H1 (cell line): ENCODE measurements around the gene KMT2E. TPM values are rescaled to one million over a fixed set of nuclear protein-coding genes. Genes with fewer than 3 reads are reported as not detected.

Experiments used
- CTCF ChIA-PET: fragments of 300-600 bp; sonication (Branson Sonifier 250); formaldehyde crosslinking; loops from one replicate; lab custom pipeline; 2021; ENCODE audit not compliant: partially characterized antibody; lab: Charles Lee
- POLR2A ChIA-PET: fragments of 300-600 bp; sonication (Branson Sonifier 250); formaldehyde crosslinking; loops from one replicate; lab custom pipeline; 2021; ENCODE audit warnings: inconsistent platforms; ENCODE audit not compliant: partially characterized antibody; lab: Charles Lee
- DNase-seq, 2 experiments: peaks; one replicate each; pipeline versions ENCODE4 v3.0.0 to v3.0.0-alpha.2; 2010 to 2022; ENCODE audit warnings: low spot score in 2 of 2, low read depth in 1 of 2, mixed read lengths in 1 of 2
- FAIRE-seq: peaks from 2 replicates; lab custom pipeline; 2011; peaks lifted over from hg19 to GRCh38; lab: Jason Lieb, UNC
- H2AFZ ChIP-seq: 2 replicates; pipeline ENCODE4 v1.8.1; 2012; ENCODE audit warnings: low read length, inconsistent platforms
- H2AK5ac ChIP-seq: 2 replicates; pipeline ENCODE4 v1.6.1; 2013; ENCODE audit warnings: low read depth, low read length
- H2BK120ac ChIP-seq: replicated peaks from 2 replicates; pipeline ENCODE3; 2013; ENCODE audit warnings: low read depth, low read length, inconsistent platforms
- H2BK12ac ChIP-seq: 2 replicates; pipeline ENCODE4 v1.6.1; 2013; ENCODE audit warnings: low read depth, low read length
- H2BK15ac ChIP-seq: 2 replicates; pipeline ENCODE4 v1.6.1; 2013; ENCODE audit warnings: low read length
- H2BK20ac ChIP-seq: 2 replicates; pipeline ENCODE4 v1.6.1; 2013; ENCODE audit warnings: low read length
- H2BK5ac ChIP-seq: 2 replicates; pipeline ENCODE4 v1.6.1; 2013; ENCODE audit warnings: low read depth, low read length
- H3K14ac ChIP-seq: 2 replicates; pipeline ENCODE4 v1.6.1; 2013; ENCODE audit warnings: inconsistent platforms; ENCODE audit not compliant: insufficient read length
- H3K18ac ChIP-seq: 2 replicates; pipeline ENCODE4 v1.6.1; 2013; ENCODE audit warnings: low read length; ENCODE audit errors: extremely low read depth
- H3K23ac ChIP-seq: 2 replicates; pipeline ENCODE4 v1.6.1; 2013; ENCODE audit warnings: inconsistent platforms; ENCODE audit not compliant: insufficient read length
- H3K23me2 ChIP-seq: 2 replicates; pipeline ENCODE4 v1.6.1; 2013; ENCODE audit warnings: low read depth, low read length
- H3K27ac ChIP-seq: 2 replicates; pipeline ENCODE4 v1.6.1; 2011; ENCODE audit warnings: low read depth, low read length, inconsistent platforms
- H3K27me3 ChIP-seq, 4 experiments: replicated peaks in 1 of 4; 1 replicate in 1 of 4; 2 replicates in 3 of 4; pipeline versions ENCODE4 v1.6.1 to v1.8.1; 2011 to 2013; ENCODE audit warnings: low read length in 3 of 4, mild to moderate bottlenecking in 3 of 4, inconsistent platforms in 2 of 4, mixed read lengths in 2 of 4, moderate library complexity in 1 of 4; ENCODE audit not compliant: control insufficient read depth in 3 of 4, insufficient read depth in 3 of 4; ENCODE audit errors: extremely low read depth in 1 of 4
- H3K36me3 ChIP-seq, 4 experiments: 2 replicates each; pipeline versions ENCODE4 v1.6.1 to v1.8.1; 2011 to 2013; ENCODE audit warnings: mild to moderate bottlenecking in 4 of 4, low read length in 3 of 4, moderate library complexity in 2 of 4, control low read depth in 1 of 4, inconsistent platforms in 1 of 4; ENCODE audit not compliant: insufficient read depth in 4 of 4, control insufficient read depth in 2 of 4
- H3K4ac ChIP-seq: replicated peaks from 2 replicates; pipeline ENCODE3; 2013; ENCODE audit warnings: low read length, low read depth, mixed read lengths, inconsistent platforms; ENCODE audit not compliant: insufficient read length
- H3K4me1 ChIP-seq, 4 experiments: replicated peaks in 1 of 4; 1 replicate in 1 of 4; 2 replicates in 3 of 4; pipeline versions ENCODE4 v1.6.1 to v1.8.1; 2011 to 2013; ENCODE audit warnings: low read length in 3 of 4, inconsistent platforms in 2 of 4, mixed read lengths in 1 of 4; ENCODE audit not compliant: insufficient read depth in 4 of 4, control insufficient read depth in 3 of 4
- H3K4me2 ChIP-seq, 2 experiments: 2 replicates each; pipeline versions ENCODE4 v1.6.1 to v1.8.1; 2011 to 2013; ENCODE audit warnings: low read depth in 2 of 2, low read length in 2 of 2, control low read depth in 1 of 2, inconsistent platforms in 1 of 2, mild to moderate bottlenecking in 1 of 2; ENCODE audit not compliant: insufficient read depth in 1 of 2
- H3K4me3 ChIP-seq, 4 experiments: fragments of 200-600, 300-600 bp in 1 of 4; sonication (generic), shearing (Covaris generic), sonication (Bioruptor Twin) in 1 of 4; 2 replicates each; pipeline versions ENCODE4 v1.5.1 to v1.8.1; 2011 to 2016; ENCODE audit warnings: low read length in 4 of 4, low read depth in 3 of 4, control low read depth in 2 of 4, inconsistent platforms in 2 of 4, mild to moderate bottlenecking in 2 of 4, mixed read lengths in 1 of 4, moderate library complexity in 1 of 4; ENCODE audit not compliant: insufficient read depth in 2 of 4; ENCODE audit errors: extremely low read depth in 1 of 4
- H3K56ac ChIP-seq: replicated peaks from 2 replicates; pipeline ENCODE3; 2013; ENCODE audit warnings: low read depth, mild to moderate bottlenecking, mixed read lengths, low read length, inconsistent platforms; ENCODE audit not compliant: insufficient read length
- H3K79me1 ChIP-seq: 2 replicates; pipeline ENCODE4 v1.6.1; 2013; ENCODE audit warnings: low read depth, low read length, control low read depth
- H3K79me2 ChIP-seq, 2 experiments: 2 replicates each; pipeline versions ENCODE4 v1.6.1 to v1.8.1; 2012 to 2013; ENCODE audit warnings: low read length in 2 of 2, mild to moderate bottlenecking in 2 of 2, inconsistent platforms in 1 of 2; ENCODE audit not compliant: insufficient read depth in 2 of 2, control insufficient read depth in 1 of 2
- H3K9ac ChIP-seq, 4 experiments: replicated peaks in 1 of 4; 1 replicate in 1 of 4; 2 replicates in 3 of 4; pipeline versions ENCODE4 v1.6.1 to v1.8.1; 2011 to 2013; ENCODE audit warnings: low read depth in 3 of 4, low read length in 3 of 4, control low read depth in 2 of 4, mild to moderate bottlenecking in 2 of 4, moderate library complexity in 2 of 4, inconsistent platforms in 1 of 4; ENCODE audit errors: extremely low read depth in 1 of 4
- H3K9me3 ChIP-seq, 2 experiments: 2 replicates each; pipeline versions ENCODE4 v1.6.1 to v1.8.1; 2012 to 2013; ENCODE audit warnings: mild to moderate bottlenecking in 2 of 2, moderate library complexity in 2 of 2, control low read depth in 1 of 2, inconsistent platforms in 1 of 2, low read depth in 1 of 2, low read length in 1 of 2, mixed read lengths in 1 of 2; ENCODE audit not compliant: insufficient read depth in 2 of 2
- H4K20me1 ChIP-seq, 2 experiments: replicated peaks in 1 of 2; 2 replicates each; pipeline versions ENCODE3 to v1.8.1; 2011 to 2013; ENCODE audit warnings: inconsistent platforms in 2 of 2, low read length in 2 of 2, mild to moderate bottlenecking in 1 of 2; ENCODE audit not compliant: insufficient read depth in 2 of 2, control insufficient read depth in 1 of 2
- H4K5ac ChIP-seq: 2 replicates; pipeline ENCODE4 v1.6.1; 2013; ENCODE audit warnings: low read length, low read depth, mixed read lengths, inconsistent platforms; ENCODE audit not compliant: insufficient read length
- H4K8ac ChIP-seq: 2 replicates; pipeline ENCODE4 v1.8.0; 2013; ENCODE audit warnings: mild to moderate bottlenecking, moderate library complexity, low read length, inconsistent platforms; ENCODE audit not compliant: insufficient read depth; ENCODE audit errors: extremely low read depth
- H4K91ac ChIP-seq: replicated peaks from 2 replicates; pipeline ENCODE3; 2013; ENCODE audit warnings: low read length, mixed read lengths, inconsistent platforms; ENCODE audit not compliant: insufficient read length
- ASH2L ChIP-seq: fragments of 200-600, 300-600 bp; sonication (generic); IDR thresholded peaks from one replicate; pipeline ENCODE4 v1.7.1; 2017; ENCODE audit warnings: low read length
- FOSL1 ChIP-seq: IDR thresholded peaks from 2 replicates; pipeline ENCODE4 v1.6.1; 2011; ENCODE audit warnings: mild to moderate bottlenecking, low read depth, low read length, moderate library complexity; ENCODE audit not compliant: insufficient read depth
- POLR2AphosphoS5 ChIP-seq: IDR thresholded peaks from 2 replicates; pipeline ENCODE4 v1.6.1; 2011; ENCODE audit warnings: low read depth, low read length
- RBBP5 ChIP-seq: IDR thresholded peaks from 2 replicates; pipeline ENCODE4 v1.7.1; 2012; ENCODE audit warnings: low read depth, mild to moderate bottlenecking, inconsistent platforms, low read length, moderate library complexity, borderline replicate concordance
- SRF ChIP-seq: IDR thresholded peaks from 2 replicates; pipeline ENCODE4 v1.6.1; 2011; ENCODE audit warnings: mild to moderate bottlenecking, low read depth, low read length, moderate library complexity
- YY1 ChIP-seq: IDR thresholded peaks from 2 replicates; pipeline ENCODE4 v1.6.1; 2011; ENCODE audit warnings: low read depth, mild to moderate bottlenecking, low read length
- WGBS, 2 experiments: shearing (Covaris generic) in 1 of 2; methylation state at CpG; one replicate each; pipeline versions ENCODE4 v1.1.6 to v1.1.7; 2013 to 2015; ENCODE audit warnings: low lambda C conversion rate in 2 of 2, mixed read lengths in 2 of 2, inconsistent platforms in 1 of 2, low coverage in 1 of 2, missing lambda C conversion rate in 1 of 2; ENCODE audit not compliant: insufficient replicate concordance in 2 of 2, insufficient coverage in 1 of 2, insufficient read length in 1 of 2; ENCODE audit errors: extremely low coverage in 1 of 2, missing lambda C conversion rate in 1 of 2; 5-methylcytosine and 5-hydroxymethylcytosine counted together
- polyA plus RNA-seq, 7 experiments: library from polyadenylated mRNA; depleted of rRNA in 3 of 7; stranded (reverse) in 5 of 7; unstranded in 2 of 7; fragments of >200 nt in 5 of 7; fragments of 200-250 nt in 2 of 7; gene quantifications; 1 replicate in 5 of 7; 2 replicates in 1 of 7; 4 replicates in 1 of 7; pipeline versions ENCODE4 v1.2.1 to v1.2.3, GENCODE V29; 2011 to 2013; ENCODE audit warnings: missing spikeins in 2 of 7, mixed read lengths in 2 of 7
- total RNA-seq: library from RNA; stranded (reverse); fragmentation: NEBNext Ultra II Directional; extraction: Animal tissue kit (Norgen Biotek cat#: 25700); gene quantifications from 2 replicates; pipeline ENCODE4 v1.2.1, GENCODE V29; 2021

The KMT2E gene
- total and polyA plus RNA-seq, 2 of the 8 experiments (the other 6 are each of a cell fraction or from before 2014, with no cell fraction given), result 10.9 to 45.0 TPM

DNA sequence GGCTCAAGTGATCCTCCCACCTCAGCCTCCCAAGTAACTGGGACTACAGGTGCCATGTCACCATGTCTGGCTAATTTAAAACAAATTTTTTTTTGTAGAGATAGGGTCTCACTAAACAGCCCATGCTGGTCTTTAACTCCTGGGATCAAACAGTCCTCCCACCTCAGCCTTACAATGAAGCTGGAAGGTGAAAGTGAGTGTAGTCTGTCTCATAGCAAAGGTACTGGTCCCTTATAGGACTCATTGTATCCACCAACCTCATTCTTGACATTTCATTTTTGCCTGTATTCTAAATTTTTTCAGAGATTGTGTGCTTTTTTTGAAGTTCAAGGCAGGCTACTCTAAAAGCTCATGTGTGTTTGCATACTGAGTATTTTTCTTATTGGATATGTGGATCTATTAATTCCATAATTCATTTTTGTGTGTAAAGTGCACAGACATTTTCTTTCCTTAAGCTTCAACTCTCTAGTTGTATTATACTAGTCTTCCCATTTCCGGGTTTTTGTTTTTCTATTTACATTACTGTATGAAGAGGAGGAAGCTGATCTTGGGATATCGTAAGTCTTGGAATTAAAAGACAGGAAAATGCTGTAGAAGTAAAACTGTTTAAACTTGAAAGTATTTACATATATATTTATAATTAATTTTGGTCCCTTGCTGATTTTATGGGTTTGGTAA, 13.3 kb downstream of the KMT2E start:
- 83% methylated on average over 2 of the region's 2 CpGs; no CpG with 5 or more reads in 1 of the 2 experiments for WGBS, 2 experiments
- TF ChIP-seq ASH2L (no peak), FOSL1 (no peak), YY1 (no peak), SRF (no peak), POLR2AphosphoS5 (no peak), RBBP5 (no peak)
- Histone ChIP-seq H3K9me3 (no peaks in the 10 kb centered on the region), H2BK5ac (no peak overlapping the region), H4K20me1 (peaks cover 14 to 18% of the 10 kb centered on the region in 2 experiments), H2BK120ac (no peak overlapping the region), H3K18ac (no peak overlapping the region), H3K79me2 (peaks cover 5 to 100% of the 10 kb centered on the region in 2 experiments), H3K27ac (no peak overlapping the region), H2BK12ac (no peak overlapping the region), H3K23ac (no peak overlapping the region), H2BK15ac (no peak overlapping the region), H4K5ac (no peak overlapping the region), H2BK20ac (no peak overlapping the region), H3K27me3 (no peaks in the 10 kb centered on the region), H4K91ac (no peak overlapping the region), H3K79me1 (peaks cover 4% of the 10 kb centered on the region; the same call in 1 of the 2 replicates), H3K4me3 (no peak overlapping the region), H3K56ac (no peak overlapping the region), H3K4me2 (no peak overlapping the region), H3K9ac (no peak overlapping the region), H2AFZ (no peak overlapping the region), H3K4me1 (peaks cover 0 to 6% (median 0%) of the 10 kb centered on the region in 4 experiments; a peak in 1 of 7 replicates), H3K23me2 (no peaks in the 10 kb centered on the region), H4K8ac (no peak overlapping the region), H3K4ac (no peak overlapping the region), H2AK5ac (no peak overlapping the region), H3K14ac (no peak overlapping the region), H3K36me3 (no peaks in the 10 kb centered on the region)
- POLR2A ChIA-PET, result interaction anchor here (1.0 to 5.4 kb wide), 2 partner anchors 9 to 13 kb away, joined by 4 to 42 read pairs; partner anchors contain the start of gene KMT2E
- DNase-seq (no peak), FAIRE-seq (no peak)
- CTCF ChIA-PET, result interaction anchor here (0.7 to 1.7 kb wide), 5 partner anchors 9 to 370 kb away, joined by 3 to 4 read pairs (median 3); no protein-coding TSS in a partner anchor
